Inflammatory macrophage treated with lipopolysaccharide for 4 hours (primary cell): Measurements from ENCODE around the gene SASH1.
A peak's percentile ranks its signal among the peaks of the same experiment; 100 is the strongest.
"Not testable (repeated sequence)": the region's sequence is repeated elsewhere in the genome, so short reads cannot be mapped to it uniquely, and the experiment has no call there.

Experiments used
- DNase-seq: peaks from one replicate; pipeline ENCODE4 v3.0.0-alpha.2; 2020

The SASH1 gene

GRCh38 chr6:148559848-148560433 lies 217.3 kb downstream of the SASH1 start:
- DNase-seq = peak; percentile 62

GRCh38 chr6:148561629-148562028 lies 219.0 kb downstream of the SASH1 start:
- no peak for DNase-seq

- no peak for DNase-seq
Observed at GRCh38 chr6:148563066-148563465, 220.4 kb downstream of the SASH1 start.

- DNase-seq = no peak
Observed at GRCh38 chr6:148564494-148565035, 221.9 kb downstream of the SASH1 start.

GRCh38 chr6:148565321-148565926 lies 222.8 kb downstream of the SASH1 start:
- DNase-seq = no peak

GRCh38 chr6:148565930-148566663 lies 223.5 kb downstream of the SASH1 start:
- peak; percentile 98 for DNase-seq

GRCh38 chr6:148566664-148567350 lies 224.2 kb downstream of the SASH1 start:
- no peak for DNase-seq

- peak; percentile 14 for DNase-seq
Observed at GRCh38 chr6:148570456-148570855, 227.8 kb downstream of the SASH1 start.

- no peak for DNase-seq
Observed at GRCh38 chr6:148572676-148573335, 230.2 kb downstream of the SASH1 start.

GRCh38 chr6:148573922-148574321 lies 231.3 kb downstream of the SASH1 start:
- DNase-seq = no peak

- peak; percentile 80 for DNase-seq
Observed at GRCh38 chr6:148577687-148578488, 235.2 kb downstream of the SASH1 start.

GRCh38 chr6:148578489-148578814 lies 235.8 kb downstream of the SASH1 start:
- no peak for DNase-seq

GRCh38 chr6:148578837-148579565 lies 236.4 kb downstream of the SASH1 start:
- DNase-seq = peak; percentile 57

- DNase-seq = peak; percentile 10
Observed at GRCh38 chr6:148580442-148580841, 237.8 kb downstream of the SASH1 start.

- no peak for DNase-seq
Observed at GRCh38 chr6:148583631-148584030, 241.0 kb downstream of the SASH1 start.

- DNase-seq = not testable (repeated sequence)
Observed at GRCh38 chr6:148585641-148586040, 243.0 kb downstream of the SASH1 start.

GRCh38 chr6:148590883-148591282 lies 248.2 kb downstream of the SASH1 start:
- no peak for DNase-seq

- DNase-seq = no peak
Observed at GRCh38 chr6:148591656-148592055, 249.0 kb downstream of the SASH1 start.

GRCh38 chr6:148593130-148593812 lies 250.6 kb downstream of the SASH1 start:
- peak; percentile 50 for DNase-seq

GRCh38 chr6:148593813-148594170 lies 251.2 kb downstream of the SASH1 start:
- no peak for DNase-seq

GRCh38 chr6:148595550-148595949 lies 252.9 kb downstream of the SASH1 start:
- DNase-seq = peak; percentile 27
